SKM-1 (cell line): Measurements from ENCODE around the gene MIF.
"Not testable (repeated sequence)": the region's sequence is repeated elsewhere in the genome, so short reads cannot be mapped to it uniquely, and the experiment has no call there.

Experiments
- DNase-seq: peaks from one replicate; lab custom pipeline; 2025; ENCODE audit not compliant: unreplicated experiment; lab: John Stamatoyannopoulos, UW

MIF gene

GRCh38 chr22:23938328-23939016 lies 44.3 kb downstream of the MIF start:
- no peak for DNase-seq

- DNase-seq = no peak
Measured at GRCh38 chr22:23939017-23939357, 44.8 kb downstream of the MIF start.

- not testable (repeated sequence) for DNase-seq
Measured at GRCh38 chr22:23940166-23940565, 46.0 kb downstream of the MIF start.
